ENCODE measurements around the gene LYPD5. TPM values are rescaled to one million over a fixed set of nuclear protein-coding genes. Genes with fewer than 3 reads are reported as not detected.
"Not testable (repeated sequence)": the region's sequence is repeated elsewhere in the genome, so short reads cannot be mapped to it uniquely, and the experiment has no call there.

LYPD5 gene
- total RNA-seq, 1 donor from 2014 or later, result 0.27 TPM

GRCh38 chr19:43818500-43818899, 16.3 kb upstream of the LYPD5 start:
- Mint-ChIP-seq H3K9me3 (no peaks in the 10 kb centered on the region), H3K27me3 (ENCODE audit: low read depth) (peaks cover 39% of the 10 kb centered on the region), H3K4me1 (no peaks in the 10 kb centered on the region), H3K27ac (no peak overlapping the region), H3K4me3 (no peak overlapping the region), H3K36me3 (no peaks in the 10 kb centered on the region)
- no peak for DNase-seq (ENCODE audit: low spot score in 2 of 2, unreplicated experiment in 2 of 2)
- no peak for TF ChIP-seq CTCF (IDR thresholded peaks at IDR 0.05; ENCODE audit: unreplicated experiment)

DNA sequence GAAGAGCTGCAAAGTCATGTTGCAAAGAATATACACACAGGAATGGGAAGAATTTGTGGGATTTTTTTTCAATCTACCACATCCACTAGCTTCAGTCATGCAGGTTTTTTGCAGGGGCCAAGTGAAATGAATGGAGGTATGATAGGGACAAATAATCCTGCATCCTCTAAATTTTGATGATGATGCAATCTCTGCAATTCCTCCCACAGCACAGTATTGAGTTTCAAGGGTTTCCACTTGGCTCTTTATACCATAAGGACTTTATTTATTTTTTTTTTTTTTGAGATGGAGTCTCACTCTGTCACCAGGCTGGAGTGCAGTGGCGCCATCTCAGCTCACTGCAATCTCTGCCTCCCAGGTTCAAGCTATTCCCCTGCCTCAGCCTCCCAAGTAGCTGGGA, 15.2 kb upstream of the LYPD5 start:
- peaks cover 45% of the 10 kb centered on the region for H3K27me3 Mint-ChIP-seq (ENCODE audit: low read depth)
- not testable (repeated sequence) for DNase-seq (ENCODE audit: low spot score in 2 of 2, unreplicated experiment in 2 of 2); H3K27ac Mint-ChIP-seq; H3K9me3 Mint-ChIP-seq; H3K4me1 Mint-ChIP-seq; H3K4me3 Mint-ChIP-seq; H3K36me3 Mint-ChIP-seq

DNA sequence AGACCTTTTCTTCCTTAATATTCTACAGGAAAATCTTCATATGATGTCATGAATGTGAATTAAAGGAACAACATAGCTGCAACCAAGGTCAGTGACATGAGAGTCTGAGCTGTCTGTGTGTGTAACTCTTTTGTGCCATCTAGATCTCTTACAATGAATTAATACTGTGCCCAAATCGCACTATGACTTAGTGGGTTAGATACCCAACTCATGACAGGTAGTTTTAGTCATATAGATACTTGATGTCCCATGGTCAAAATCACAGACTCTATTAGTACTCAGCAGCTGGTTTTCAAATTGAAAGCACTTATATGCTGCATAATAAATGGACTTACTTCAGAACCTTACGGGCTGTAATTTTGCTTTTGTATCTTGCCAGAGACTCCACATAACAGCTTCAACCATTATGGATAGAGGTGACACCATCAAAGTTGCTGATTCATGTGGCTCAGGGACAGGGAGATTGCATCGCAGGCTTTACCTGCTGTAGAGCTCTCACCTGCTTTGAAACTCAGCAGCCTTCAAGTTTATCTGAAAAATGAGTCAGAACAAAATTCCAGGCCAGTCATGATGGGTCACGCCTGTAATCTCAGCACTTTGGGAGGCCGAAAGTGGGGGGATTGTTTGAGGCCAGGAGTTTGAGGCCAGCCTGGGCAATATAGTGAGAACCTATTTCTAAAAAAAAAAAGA, 12.6 kb upstream of the LYPD5 start:
- peaks cover 42% of the 10 kb centered on the region for H3K27me3 Mint-ChIP-seq (ENCODE audit: low read depth)
- H3K9me3 Mint-ChIP-seq, result no peaks in the 10 kb centered on the region
- no peaks in the 10 kb centered on the region for H3K4me1 Mint-ChIP-seq
- no peak for DNase-seq (ENCODE audit: low spot score in 2 of 2, unreplicated experiment in 2 of 2)
- no peaks in the 10 kb centered on the region for H3K36me3 Mint-ChIP-seq
- TF ChIP-seq CTCF (IDR thresholded peaks at IDR 0.05; ENCODE audit: unreplicated experiment), result no peak
- H3K4me3 Mint-ChIP-seq, result no peak overlapping the region
- no peak overlapping the region for H3K27ac Mint-ChIP-seq

- H3K9me3 Mint-ChIP-seq, result no peaks in the 10 kb centered on the region
- H3K4me1 Mint-ChIP-seq, result no peaks in the 10 kb centered on the region
- peaks cover 41% of the 10 kb centered on the region for H3K27me3 Mint-ChIP-seq (ENCODE audit: low read depth)
- DNase-seq (ENCODE audit: low spot score in 2 of 2, unreplicated experiment in 2 of 2), result no peak
- H3K27ac Mint-ChIP-seq, result no peak overlapping the region
- TF ChIP-seq CTCF (IDR thresholded peaks at IDR 0.05; ENCODE audit: unreplicated experiment), result no peak
- H3K4me3 Mint-ChIP-seq, result no peak overlapping the region
- no peaks in the 10 kb centered on the region for H3K36me3 Mint-ChIP-seq
Measured at GRCh38 chr19:43812688-43813087, 10.4 kb upstream of the LYPD5 start.

DNA sequence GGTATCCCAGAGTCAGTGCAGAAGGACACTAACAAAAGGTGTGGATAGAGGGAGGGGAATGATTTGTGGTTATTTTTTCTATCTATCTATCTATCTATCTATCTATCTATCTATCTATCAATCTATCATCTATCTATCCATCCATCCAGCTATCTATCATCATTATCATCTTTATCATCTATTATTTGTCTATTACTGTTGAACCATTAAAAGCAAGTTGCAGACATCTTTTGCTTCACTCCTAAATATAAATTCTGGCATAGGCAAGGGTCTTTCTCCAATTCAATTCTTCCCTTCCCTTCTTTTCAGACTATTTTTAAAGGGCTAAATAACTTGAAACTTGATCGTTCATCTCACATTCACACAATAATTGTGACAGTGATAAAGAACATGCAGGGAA, 10.0 kb upstream of the LYPD5 start:
- no peak overlapping the region for H3K4me3 Mint-ChIP-seq
- no peaks in the 10 kb centered on the region for H3K36me3 Mint-ChIP-seq
- H3K27me3 Mint-ChIP-seq (ENCODE audit: low read depth), result peaks cover 42% of the 10 kb centered on the region
- no peak for TF ChIP-seq CTCF (IDR thresholded peaks at IDR 0.05; ENCODE audit: unreplicated experiment)
- H3K27ac Mint-ChIP-seq, result no peak overlapping the region
- H3K9me3 Mint-ChIP-seq, result no peaks in the 10 kb centered on the region
- no peaks in the 10 kb centered on the region for H3K4me1 Mint-ChIP-seq
- no peak for DNase-seq (ENCODE audit: low spot score in 2 of 2, unreplicated experiment in 2 of 2)

DNA sequence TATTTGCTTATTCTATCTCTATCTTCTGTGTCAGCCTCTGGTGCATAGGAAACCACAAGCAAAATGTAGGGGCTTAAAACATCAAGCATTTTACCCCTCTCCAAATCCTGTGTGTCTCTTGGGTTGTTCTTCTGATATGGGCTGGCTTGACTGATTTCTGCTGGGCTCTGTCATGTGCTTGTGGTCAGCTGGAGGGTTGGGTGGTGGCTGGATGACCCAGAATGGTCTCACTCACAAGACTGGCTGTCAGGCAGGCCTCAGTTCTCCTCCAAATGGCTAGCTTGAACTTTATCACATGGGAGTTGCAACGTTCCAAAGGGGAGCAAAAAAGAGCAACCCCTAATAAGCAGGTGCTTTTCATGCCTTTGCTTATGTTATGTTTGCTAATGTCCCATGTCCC, 9.6 kb upstream of the LYPD5 start:
- H3K27ac Mint-ChIP-seq, result no peak overlapping the region
- H3K4me3 Mint-ChIP-seq, result no peak overlapping the region
- no peak for TF ChIP-seq CTCF (IDR thresholded peaks at IDR 0.05; ENCODE audit: unreplicated experiment)
- H3K36me3 Mint-ChIP-seq, result no peaks in the 10 kb centered on the region
- peaks cover 43% of the 10 kb centered on the region for H3K27me3 Mint-ChIP-seq (ENCODE audit: low read depth)
- no peaks in the 10 kb centered on the region for H3K4me1 Mint-ChIP-seq
- DNase-seq (ENCODE audit: low spot score in 2 of 2, unreplicated experiment in 2 of 2), result no peak
- H3K9me3 Mint-ChIP-seq, result no peaks in the 10 kb centered on the region
